ENCODE measurements around the gene EIF2S2.

DNA sequence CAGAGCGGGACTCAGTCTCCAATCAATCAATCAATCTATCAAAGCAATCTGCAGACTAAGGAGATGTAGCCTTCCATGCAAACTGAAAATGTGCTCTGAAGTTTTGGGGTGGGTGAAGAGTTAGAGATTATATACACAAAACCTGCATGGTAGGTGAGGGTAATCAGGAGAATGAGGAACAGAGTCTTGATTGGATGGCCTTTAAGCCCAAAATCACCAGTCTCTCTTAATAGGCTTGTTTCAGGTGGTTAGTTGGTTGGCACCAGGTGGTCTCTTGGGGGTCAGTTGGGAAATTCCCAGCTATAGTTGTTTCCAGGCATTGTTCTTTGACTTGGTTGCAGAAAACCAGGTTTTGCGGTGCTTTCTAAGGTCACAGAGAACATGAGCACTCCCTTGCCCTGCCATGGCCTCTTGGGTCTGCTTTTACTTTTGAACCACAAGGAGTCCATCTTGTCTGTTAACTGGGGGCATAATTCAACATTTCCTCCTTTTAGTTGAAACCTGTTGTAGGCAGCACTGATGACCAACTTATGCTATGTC, 33.3 kb upstream of the EIF2S2 start:
- TF ChIP-seq CTCF (IDR thresholded peaks at IDR 0.05): no peak
- no peak for TF ChIP-seq POLR2A (IDR thresholded peaks at IDR 0.05)
